MM.1S (cell line): ENCODE results near the gene LTN1.
"Not testable (repeated sequence)": the region's sequence is repeated elsewhere in the genome, so short reads cannot be mapped to it uniquely, and the experiment has no call there.

Experiments used
- DNase-seq: peaks from one replicate; pipeline ENCODE4 v3.0.0-alpha.2; 2015
- H2AFZ ChIP-seq: fragments of 300-600 bp; sonication (generic); 2 replicates; pipeline ENCODE4 v1.6.0; 2016; ENCODE audit warnings: antibody characterized with exemption, low read length
- H3F3A ChIP-seq: fragments of 300-600 bp; sonication (generic); 2 replicates; pipeline ENCODE4 v1.6.1; 2016; ENCODE audit warnings: mild to moderate bottlenecking, antibody characterized with exemption, low read length, moderate library complexity, mixed read lengths; ENCODE audit not compliant: insufficient read depth
- H3K27ac ChIP-seq: fragments of 300-600 bp; sonication (generic); 2 replicates; pipeline ENCODE4 v1.5.1; 2016; ENCODE audit warnings: mild to moderate bottlenecking, low read length
- H3K27me3 ChIP-seq: fragments of 300-600 bp; sonication (generic); replicated peaks from 2 replicates; pipeline ENCODE4 v1.6.0; 2016; ENCODE audit warnings: low read length; ENCODE audit not compliant: insufficient read depth
- H3K36me3 ChIP-seq: fragments of 300-600 bp; sonication (generic); replicated peaks from 2 replicates; pipeline ENCODE4 v1.6.1; 2016; ENCODE audit warnings: mild to moderate bottlenecking, low read length, mixed read lengths; ENCODE audit not compliant: insufficient read depth
- H3K4me1 ChIP-seq: fragments of 300-600 bp; sonication (generic); 2 replicates; pipeline ENCODE4 v1.6.1; 2016; ENCODE audit warnings: low read length, mixed read lengths
- H3K4me2 ChIP-seq: fragments of 300-600 bp; sonication (generic); 2 replicates; pipeline ENCODE4 v1.6.0; 2016; ENCODE audit warnings: low read depth, low read length
- H3K4me3 ChIP-seq: fragments of 300-600 bp; sonication (generic); 2 replicates; pipeline ENCODE4 v1.5.1; 2016; ENCODE audit warnings: low read length, mixed read lengths
- H3K79me2 ChIP-seq: fragments of 300-600 bp; sonication (generic); 2 replicates; pipeline ENCODE4 v1.6.1; 2016; ENCODE audit warnings: mixed run types, low read length, mixed read lengths
- H3K9ac ChIP-seq: fragments of 300-600 bp; sonication (generic); 2 replicates; pipeline ENCODE4 v1.6.1; 2016; ENCODE audit warnings: low read length, mixed read lengths
- H3K9me2 ChIP-seq: fragments of 300-600 bp; sonication (generic); replicated peaks from 2 replicates; pipeline ENCODE4 v1.6.1; 2016; ENCODE audit warnings: mild to moderate bottlenecking, low read length, mixed read lengths; ENCODE audit not compliant: insufficient read depth
- H3K9me3 ChIP-seq: fragments of 300-600 bp; sonication (generic); replicated peaks from 2 replicates; pipeline ENCODE4 v1.6.1; 2016; ENCODE audit warnings: mild to moderate bottlenecking, low read length, mixed read lengths; ENCODE audit not compliant: insufficient read depth
- H4K20me1 ChIP-seq: fragments of 300-600 bp; sonication (generic); 2 replicates; pipeline ENCODE4 v1.6.1; 2016; ENCODE audit warnings: mild to moderate bottlenecking, low read length, moderate library complexity, mixed read lengths; ENCODE audit not compliant: insufficient read depth
- EZH2 ChIP-seq: fragments of 300-600 bp; sonication (generic); optimal IDR thresholded peaks from 2 replicates; pipeline ENCODE3; 2017; ENCODE audit warnings: low read depth, mild to moderate bottlenecking, antibody characterized with exemption, low read length, mixed read lengths
- EZH2phosphoT487 ChIP-seq: fragments of 300-600 bp; sonication (generic); IDR thresholded peaks from 2 replicates; pipeline ENCODE4 v1.6.1; 2018; ENCODE audit warnings: antibody characterized with exemption, low read length
- TF ChIP-seq, protein P1 (sequence below): fragments of 300-600 bp; sonication (generic); IDR thresholded peaks from 2 replicates; pipeline ENCODE4 v1.5.1; 2016; ENCODE audit warnings: antibody characterized with exemption, low read length, mixed read lengths

The LTN1 gene

DNA sequence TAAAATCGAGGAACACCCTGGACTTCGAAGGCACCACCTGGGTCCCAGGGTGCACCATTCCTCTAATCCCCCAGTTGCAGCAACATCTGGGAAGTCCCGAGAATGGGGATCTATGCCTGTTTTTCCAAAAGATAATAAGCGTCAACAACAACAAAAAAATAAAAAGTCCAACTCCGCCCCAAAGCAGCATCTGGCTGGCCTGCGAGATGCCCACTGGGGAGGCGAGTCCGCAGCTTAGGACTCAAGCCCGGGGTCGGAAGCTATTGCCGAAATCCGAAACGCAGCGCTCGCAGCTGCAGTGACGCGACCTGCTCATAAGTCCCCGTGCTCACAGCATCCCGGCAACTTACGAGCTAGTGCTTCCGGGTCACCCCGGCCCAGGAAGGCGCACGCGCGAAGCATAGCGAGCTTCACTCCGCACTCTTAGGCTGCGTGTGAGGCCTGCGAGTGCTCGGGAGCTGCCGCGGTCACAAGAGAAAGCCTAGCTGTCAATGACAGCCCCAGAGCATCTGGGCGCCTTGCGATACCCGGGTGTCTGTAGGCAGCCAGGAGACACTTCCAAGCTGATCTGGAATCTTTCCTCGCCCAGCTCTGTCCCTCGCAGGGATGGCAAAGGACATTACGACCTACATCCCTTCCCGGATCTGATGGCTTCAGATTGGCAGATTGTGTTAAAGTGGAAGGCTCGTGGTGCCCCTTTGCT lies 9.9 kb upstream of the LTN1 start:
- H3K27ac ChIP-seq = peak overlapping the region; percentile 92
- TF ChIP-seq EZH2 = no peak
- peaks cover 17% of the 10 kb centered on the region for H3F3A ChIP-seq
- DNase-seq = peak; percentile 98
- no peaks in the 10 kb centered on the region for H3K36me3 ChIP-seq
- peak overlapping the region; percentile 99 for H2AFZ ChIP-seq
- no peaks in the 10 kb centered on the region for H4K20me1 ChIP-seq
- H3K9ac ChIP-seq = peak overlapping the region; percentile 93
- peak overlapping the region; percentile 98 for H3K4me2 ChIP-seq
- no peaks in the 10 kb centered on the region for H3K9me2 ChIP-seq
- H3K27me3 ChIP-seq = no peaks in the 10 kb centered on the region
- peak overlapping the region; percentile 88 for H3K4me3 ChIP-seq
- H3K9me3 ChIP-seq = no peaks in the 10 kb centered on the region
- H3K4me1 ChIP-seq = no peaks in the 10 kb centered on the region
- no peaks in the 10 kb centered on the region for H3K79me2 ChIP-seq

DNA sequence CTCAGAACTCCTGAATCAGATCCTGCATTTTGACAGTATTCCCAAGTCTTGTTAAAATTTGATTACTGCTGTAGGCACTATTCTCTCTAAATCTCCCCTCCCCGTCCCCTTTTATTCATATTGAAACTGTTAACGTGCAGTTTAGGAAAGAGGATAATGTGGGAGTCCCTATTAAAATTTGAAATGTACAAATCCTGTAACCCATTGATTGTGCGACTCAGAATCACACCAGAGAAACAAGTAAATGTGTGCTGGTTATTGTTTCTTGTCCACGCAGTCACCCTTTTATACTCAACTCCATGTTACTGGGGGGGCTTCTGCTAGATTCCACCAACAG lies 584 bp upstream of the LTN1 start:
- H4K20me1 ChIP-seq = no peaks in the 10 kb centered on the region
- H3K36me3 ChIP-seq = no peaks in the 10 kb centered on the region
- H3K79me2 ChIP-seq = peaks cover 42% of the 10 kb centered on the region
- H3K27ac ChIP-seq = peak overlapping the region; percentile 55; the same call in 1 of the 2 replicates
- H3K4me1 ChIP-seq = peaks cover 13% of the 10 kb centered on the region
- H3K4me2 ChIP-seq = peak overlapping the region; percentile 46
- H3K9me2 ChIP-seq = no peaks in the 10 kb centered on the region
- peak overlapping the region; percentile 51; the same call in 1 of the 2 replicates for H3K9ac ChIP-seq
- H3K4me3 ChIP-seq = peak overlapping the region; percentile 97
- H3F3A ChIP-seq = peaks cover 9% of the 10 kb centered on the region
- no peak for DNase-seq
- H3K27me3 ChIP-seq = no peaks in the 10 kb centered on the region
- no peak for TF ChIP-seq EZH2
- no peak for TF ChIP-seq EZH2phosphoT487
- TF ChIP-seq, protein P1, sequence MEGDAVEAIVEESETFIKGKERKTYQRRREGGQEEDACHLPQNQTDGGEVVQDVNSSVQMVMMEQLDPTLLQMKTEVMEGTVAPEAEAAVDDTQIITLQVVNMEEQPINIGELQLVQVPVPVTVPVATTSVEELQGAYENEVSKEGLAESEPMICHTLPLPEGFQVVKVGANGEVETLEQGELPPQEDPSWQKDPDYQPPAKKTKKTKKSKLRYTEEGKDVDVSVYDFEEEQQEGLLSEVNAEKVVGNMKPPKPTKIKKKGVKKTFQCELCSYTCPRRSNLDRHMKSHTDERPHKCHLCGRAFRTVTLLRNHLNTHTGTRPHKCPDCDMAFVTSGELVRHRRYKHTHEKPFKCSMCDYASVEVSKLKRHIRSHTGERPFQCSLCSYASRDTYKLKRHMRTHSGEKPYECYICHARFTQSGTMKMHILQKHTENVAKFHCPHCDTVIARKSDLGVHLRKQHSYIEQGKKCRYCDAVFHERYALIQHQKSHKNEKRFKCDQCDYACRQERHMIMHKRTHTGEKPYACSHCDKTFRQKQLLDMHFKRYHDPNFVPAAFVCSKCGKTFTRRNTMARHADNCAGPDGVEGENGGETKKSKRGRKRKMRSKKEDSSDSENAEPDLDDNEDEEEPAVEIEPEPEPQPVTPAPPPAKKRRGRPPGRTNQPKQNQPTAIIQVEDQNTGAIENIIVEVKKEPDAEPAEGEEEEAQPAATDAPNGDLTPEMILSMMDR = no peak
- no peaks in the 10 kb centered on the region for H3K9me3 ChIP-seq
- peak overlapping the region; percentile 56 for H2AFZ ChIP-seq

DNA sequence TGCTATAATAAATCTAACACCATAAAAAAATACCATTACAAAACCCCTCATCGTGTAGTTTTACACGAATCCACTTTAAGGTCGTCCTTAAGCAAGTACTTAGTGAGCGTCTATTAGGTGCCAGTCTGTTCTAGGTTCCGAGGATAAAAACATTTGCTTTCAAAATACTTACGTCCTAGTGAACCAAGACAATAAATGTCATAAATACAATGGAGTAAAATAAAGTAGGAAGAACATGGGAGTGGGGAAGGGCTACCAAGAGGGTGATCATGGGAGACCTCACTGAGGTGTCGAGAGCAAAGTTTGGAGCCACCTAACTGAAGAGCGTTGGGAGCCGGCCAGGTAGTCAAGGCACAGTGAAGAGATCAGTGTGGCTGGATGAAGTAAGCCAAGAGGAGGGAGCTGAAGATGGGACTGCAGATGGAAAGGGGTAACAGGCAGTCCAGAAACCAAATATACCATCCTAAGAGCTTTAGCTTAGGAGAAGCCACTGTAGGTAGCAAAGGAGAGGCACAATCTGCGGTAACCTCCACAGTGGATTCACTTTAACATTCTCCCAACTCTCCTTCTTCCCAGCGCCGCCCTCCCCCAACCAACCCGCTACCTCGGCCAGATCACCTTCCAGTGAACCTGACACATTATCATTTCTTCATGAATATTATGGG lies 684 bp downstream of the LTN1 start:
- H3K36me3 ChIP-seq = no peaks in the 10 kb centered on the region
- H3F3A ChIP-seq = peaks cover 9% of the 10 kb centered on the region
- peaks cover 13% of the 10 kb centered on the region for H3K4me1 ChIP-seq
- no peak for TF ChIP-seq EZH2
- TF ChIP-seq EZH2phosphoT487 = no peak
- TF ChIP-seq, protein P1 = no peak
- H3K4me3 ChIP-seq = peak overlapping the region; percentile 97
- H3K9ac ChIP-seq = peak overlapping the region; percentile 80
- peak overlapping the region; percentile 90 for H3K4me2 ChIP-seq
- peak; percentile 18 for DNase-seq
- H3K27me3 ChIP-seq = no peaks in the 10 kb centered on the region
- H3K79me2 ChIP-seq = peaks cover 53% of the 10 kb centered on the region
- H4K20me1 ChIP-seq = no peaks in the 10 kb centered on the region
- H2AFZ ChIP-seq = peak overlapping the region; percentile 86
- H3K9me3 ChIP-seq = no peaks in the 10 kb centered on the region
- H3K9me2 ChIP-seq = no peaks in the 10 kb centered on the region
- H3K27ac ChIP-seq = peak overlapping the region; percentile 79

DNA sequence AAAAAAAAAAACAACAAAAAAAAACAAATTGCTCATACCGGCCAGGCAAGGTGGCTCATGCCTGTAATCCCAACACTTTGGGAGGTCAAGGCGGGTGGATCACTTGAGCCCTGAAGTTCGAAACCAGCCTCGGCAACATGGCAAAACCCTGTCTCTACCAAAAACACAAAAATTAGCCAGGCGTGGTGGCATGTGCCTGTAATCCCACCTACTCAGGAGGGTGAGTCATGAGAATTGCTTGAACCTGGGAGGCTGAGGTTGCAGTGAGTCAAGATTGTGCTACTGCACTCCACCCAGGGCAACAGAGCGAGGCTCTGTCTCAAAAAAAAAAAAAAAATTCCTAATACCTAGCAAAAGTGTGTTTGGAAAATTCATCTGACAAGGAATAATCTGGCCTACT lies 4.5 kb downstream of the LTN1 start:
- not testable (repeated sequence) for H3K9me2 ChIP-seq, H3K4me2 ChIP-seq, H3K9me3 ChIP-seq, H3K27ac ChIP-seq, H4K20me1 ChIP-seq, H3F3A ChIP-seq, H3K36me3 ChIP-seq, H3K9ac ChIP-seq, H3K27me3 ChIP-seq, H3K4me1 ChIP-seq, H2AFZ ChIP-seq, DNase-seq, H3K4me3 ChIP-seq
- peaks cover 57% of the 10 kb centered on the region for H3K79me2 ChIP-seq
